Measurements from ENCODE around the gene WDR90. TPM values are rescaled to one million over a fixed set of nuclear protein-coding genes. Genes with fewer than 3 reads are reported as not detected.
A peak's percentile ranks its signal among the peaks of the same experiment; 100 is the strongest.

The WDR90 gene
- total and polyA plus RNA-seq, 2 of the 13 experiments (the other 11 are each of a cell fraction or from before 2014, with no cell fraction given), result 14.9 to 28.9 TPM

GRCh38 chr16:610513-611381 is 38.4 kb upstream of the WDR90 start (continued):
- TF ChIP-seq GLMP (CRISPR knock-in tag; IDR thresholded peaks at IDR 0.05; ENCODE audit: borderline replicate concordance) (no peak), TRAFD1 (CRISPR knock-in tag; IDR thresholded peaks at IDR 0.05; ENCODE audit: borderline replicate concordance) (no peak), JUNB (CRISPR knock-in tag; IDR thresholded peaks at IDR 0.05; ENCODE audit: borderline replicate concordance) (no peak), ZHX1 (CRISPR knock-in tag; IDR thresholded peaks at IDR 0.05; ENCODE audit: low read depth) (no peak), KDM1A (CRISPR knock-in tag; IDR thresholded peaks at IDR 0.05) (0 out of 2 replicates have a peak, but pooled peaks have one; percentile 23), FOSL1 (CRISPR knock-in tag; IDR thresholded peaks at IDR 0.05; ENCODE audit: borderline replicate concordance) (no peak), ZFP36L2 (CRISPR knock-in tag; IDR thresholded peaks at IDR 0.05) (no peak), IRF2 (CRISPR knock-in tag; IDR thresholded peaks at IDR 0.05) (peak; percentile 55; the same call in 1 of the 2 replicates), CCDC6 (CRISPR knock-in tag; IDR thresholded peaks at IDR 0.05) (no peak), NFE2L2 (IDR thresholded peaks at IDR 0.05; ENCODE audit: low read length) (no peak), KAT7 (CRISPR knock-in tag; IDR thresholded peaks at IDR 0.05; ENCODE audit: borderline replicate concordance) (no peak), GMEB1 (CRISPR knock-in tag; IDR thresholded peaks at IDR 0.05; ENCODE audit: borderline replicate concordance) (no peak), ZNF326 (CRISPR knock-in tag; IDR thresholded peaks at IDR 0.05; ENCODE audit: borderline replicate concordance) (no peak), ZBED4 (CRISPR knock-in tag; IDR thresholded peaks at IDR 0.05; ENCODE audit: borderline replicate concordance) (no peak), FOXO4 (CRISPR knock-in tag; conservative IDR thresholded peaks at IDR 0.05) (no peak)
